CD4-positive, alpha-beta T cell treated with Interleukin-17A for 4 hours (primary cell): Measurements from ENCODE around the gene RBP4.

Experiments used
- DNase-seq: peaks from one replicate; pipeline ENCODE4 v3.0.0-alpha.2; 2020; ENCODE audit warnings: mixed read lengths

Gene RBP4

GRCh38 chr10:93595378-93596161 is 5.5 kb downstream of the RBP4 start:
- DNase-seq = no peak

DNA sequence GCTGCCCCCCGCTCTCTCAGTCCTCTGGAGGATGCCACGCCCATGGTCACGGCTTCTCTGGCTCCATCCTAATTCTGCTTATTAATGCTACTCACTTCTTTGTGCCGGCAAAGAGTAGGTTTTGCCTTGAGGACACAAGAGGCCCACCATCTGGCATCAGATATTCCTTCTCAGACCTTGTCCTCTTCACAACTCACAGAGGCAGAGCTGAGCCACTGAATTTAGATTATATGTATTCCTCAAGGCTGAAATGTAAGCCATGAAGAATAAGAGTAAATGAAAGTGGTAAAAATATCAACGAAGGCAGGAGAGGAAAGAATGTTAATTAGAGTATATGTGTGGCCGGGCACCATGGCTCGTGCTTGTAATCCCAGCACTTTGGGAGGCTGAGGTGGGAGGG is 6.5 kb downstream of the RBP4 start:
- no peak for DNase-seq

DNA sequence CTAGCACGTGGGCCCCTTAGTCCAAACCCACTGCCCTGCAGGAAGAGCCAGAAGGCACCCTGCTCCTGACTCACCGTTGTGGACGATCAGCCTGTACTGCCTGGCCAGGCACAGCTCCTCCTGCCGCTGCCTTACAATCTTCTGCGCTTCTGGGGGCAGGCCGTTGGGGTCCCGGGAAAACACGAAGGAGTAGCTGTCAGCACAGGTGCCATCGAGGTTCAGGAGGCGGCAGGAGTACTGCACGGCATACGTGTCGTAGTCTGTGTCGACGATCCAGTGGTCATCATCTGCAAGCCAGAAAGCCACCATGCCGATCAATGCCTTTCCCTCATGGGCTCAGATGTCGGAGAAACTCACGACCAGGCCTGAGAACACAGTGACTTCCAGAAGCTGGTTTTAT is 7.3 kb downstream of the RBP4 start:
- no peak for DNase-seq

- DNase-seq = no peak
Observed at GRCh38 chr10:93593254-93593653, 7.8 kb downstream of the RBP4 start.

GRCh38 chr10:93591065-93591808 is 9.8 kb downstream of the RBP4 start:
- DNase-seq = no peak

- DNase-seq = no peak
Observed at GRCh38 chr10:93590638-93591037, 10.4 kb downstream of the RBP4 start.

GRCh38 chr10:93589648-93590562 is 11.1 kb downstream of the RBP4 start:
- no peak for DNase-seq

DNA sequence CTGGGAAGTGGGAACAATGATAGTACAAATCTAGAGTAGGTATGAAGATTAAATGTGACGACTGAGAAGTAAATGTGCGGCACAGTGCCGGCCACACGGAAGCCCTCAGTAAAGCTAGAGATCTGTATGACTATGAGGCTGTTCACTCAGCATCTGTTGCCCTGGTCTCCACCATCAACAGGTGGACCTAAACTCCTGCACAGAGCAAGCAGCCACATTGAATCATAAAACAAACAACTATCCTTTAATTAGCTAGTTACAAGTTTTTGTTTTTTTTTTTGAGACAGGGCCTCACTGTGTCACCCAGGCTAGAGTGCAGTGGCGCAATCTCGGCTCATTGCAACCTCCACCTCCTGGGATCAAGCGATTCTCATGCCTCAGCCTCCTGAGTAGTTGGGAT is 16.6 kb downstream of the RBP4 start:
- no peak for DNase-seq

DNA sequence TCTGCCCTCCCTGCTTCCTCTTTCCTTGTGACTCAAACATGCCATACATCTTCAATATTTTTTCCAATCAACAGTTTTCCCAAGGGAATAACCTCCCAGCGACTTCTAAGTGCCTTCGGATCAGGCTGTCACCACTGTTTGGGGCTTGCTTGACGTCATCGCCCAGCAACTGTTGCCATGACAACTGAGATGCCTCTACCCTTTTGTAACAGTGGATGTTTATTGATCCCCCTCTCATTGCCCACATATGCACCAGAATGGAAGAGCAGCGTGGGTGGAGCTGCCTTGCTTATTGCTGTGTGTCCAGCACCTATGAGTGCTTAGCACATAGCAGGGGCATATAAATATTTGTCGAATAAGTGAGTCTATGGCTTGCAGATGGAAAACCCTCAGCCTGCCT is 20.2 kb downstream of the RBP4 start:
- DNase-seq = no peak

DNA sequence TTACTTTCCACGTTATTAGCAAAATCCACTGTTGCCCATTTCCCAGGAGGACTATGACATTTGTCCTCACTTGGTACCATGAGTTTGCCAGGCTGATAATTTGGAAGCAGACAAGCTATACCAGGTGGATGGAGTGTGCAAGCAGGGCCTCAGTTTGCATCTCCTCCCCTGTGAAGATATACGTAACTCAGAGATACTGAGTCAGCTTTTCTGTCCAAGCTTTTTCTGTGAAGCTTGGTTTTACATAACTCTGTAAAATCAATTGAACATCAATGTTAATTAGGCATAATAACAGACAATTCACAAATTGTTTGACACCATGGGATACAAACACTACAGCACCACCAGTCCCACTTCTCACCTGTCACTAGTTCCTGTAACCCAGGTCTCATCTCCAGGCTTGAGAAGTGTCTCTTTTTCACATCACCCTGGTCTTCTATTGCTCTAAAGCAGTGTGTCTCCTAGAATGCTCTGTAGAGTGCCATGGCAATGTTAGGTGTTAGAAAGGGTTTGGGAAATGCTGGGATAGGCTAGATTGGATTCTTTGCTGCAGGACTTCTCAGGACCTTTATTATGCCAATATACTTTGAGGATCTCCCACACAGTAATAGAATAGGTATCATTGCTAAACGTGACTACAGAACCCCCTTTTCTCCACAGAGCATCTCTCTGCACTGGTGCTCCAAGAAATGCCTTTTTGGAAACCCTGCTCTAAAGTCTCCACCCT is 20.9 kb downstream of the RBP4 start:
- no peak for DNase-seq

- no peak for DNase-seq
Observed at GRCh38 chr10:93579089-93579488, 21.9 kb downstream of the RBP4 start.

DNA sequence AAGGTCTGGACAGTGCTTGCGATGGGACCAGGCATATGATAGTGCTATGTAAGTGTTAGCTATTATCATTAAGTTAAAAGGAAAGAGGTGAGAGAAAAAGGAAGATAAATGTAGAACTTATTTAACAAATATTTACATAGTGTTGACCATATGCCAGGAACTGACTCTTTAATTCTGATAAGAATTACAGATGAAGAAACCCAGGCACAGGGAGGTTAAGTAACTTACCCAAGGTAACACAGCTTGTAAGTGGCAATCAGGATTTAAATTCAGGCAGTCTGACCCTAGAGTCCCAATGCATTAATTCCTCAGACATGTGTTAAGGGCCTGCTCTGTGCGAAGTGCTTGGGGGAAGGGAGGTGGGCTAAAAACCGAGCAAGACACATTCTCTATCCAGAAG is 23.5 kb downstream of the RBP4 start:
- DNase-seq = no peak

DNA sequence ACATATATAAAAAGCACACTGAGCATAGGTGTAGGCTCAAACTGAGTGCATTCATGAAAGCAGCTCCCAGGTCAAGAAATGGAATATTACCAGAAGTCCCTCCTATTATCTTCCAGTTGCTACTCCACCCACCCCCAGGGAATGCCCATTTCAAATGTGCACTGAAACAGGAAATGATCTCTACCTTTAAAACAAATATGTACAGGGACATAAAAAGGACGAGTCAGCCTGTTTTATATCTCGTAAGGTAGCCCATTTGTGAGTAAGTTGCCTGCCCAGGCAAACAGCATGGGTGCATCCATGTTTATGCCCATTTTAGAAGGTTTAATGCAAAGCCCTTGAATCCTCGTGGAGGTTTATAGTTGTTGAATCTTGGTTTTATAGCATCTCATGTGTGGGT is 24.1 kb downstream of the RBP4 start:
- no peak for DNase-seq

- no peak for DNase-seq
Observed at GRCh38 chr10:93573924-93574323, 27.1 kb downstream of the RBP4 start.

DNA sequence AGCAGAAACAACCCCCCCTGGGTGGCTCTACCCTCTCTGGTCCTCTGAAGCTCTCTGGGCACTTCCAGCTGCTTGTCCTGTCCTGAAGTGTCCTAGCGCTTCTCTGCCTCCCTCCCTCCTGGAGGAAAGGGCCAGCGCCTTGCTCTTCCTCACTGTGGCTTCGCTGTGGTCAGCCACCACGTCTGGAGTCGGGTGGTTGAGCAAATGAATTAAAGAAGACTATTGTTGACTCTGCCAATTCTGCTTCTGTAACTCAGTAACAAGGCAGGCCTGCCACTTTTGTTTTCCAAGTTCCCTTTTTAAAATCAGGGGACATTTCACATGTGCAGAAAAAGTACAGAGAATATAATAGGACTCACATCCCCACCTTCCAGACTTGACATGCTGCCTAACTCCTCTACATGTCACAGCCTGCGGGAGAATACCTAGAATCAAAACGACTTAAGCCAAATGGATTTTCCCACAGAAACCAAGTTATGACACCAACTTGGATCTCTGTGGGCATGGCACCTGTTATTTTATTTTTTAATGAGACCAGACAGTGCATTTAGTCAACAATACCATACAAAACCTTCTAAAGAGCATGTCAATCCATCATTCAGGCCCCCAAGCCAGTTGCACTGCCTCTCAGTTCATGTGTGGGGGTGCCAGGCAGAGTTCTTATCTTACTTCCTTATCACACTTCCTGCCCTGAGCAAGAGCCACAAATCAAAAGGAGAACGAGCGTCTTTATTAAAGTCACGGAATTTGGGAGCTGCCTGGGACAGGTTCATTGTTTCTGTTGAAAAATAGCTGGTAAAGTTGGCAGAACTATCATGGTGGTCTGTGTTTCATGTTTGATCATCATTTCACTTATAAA is 27.8 kb downstream of the RBP4 start:
- DNase-seq = no peak

GRCh38 chr10:93572606-93573005 is 28.4 kb downstream of the RBP4 start:
- no peak for DNase-seq

GRCh38 chr10:93570383-93570782 is 30.7 kb downstream of the RBP4 start:
- no peak for DNase-seq

- DNase-seq = no peak
Observed at GRCh38 chr10:93568105-93568390, 33.0 kb downstream of the RBP4 start.

- DNase-seq = no peak
Observed at GRCh38 chr10:93567277-93568104, 33.5 kb downstream of the RBP4 start.

DNA sequence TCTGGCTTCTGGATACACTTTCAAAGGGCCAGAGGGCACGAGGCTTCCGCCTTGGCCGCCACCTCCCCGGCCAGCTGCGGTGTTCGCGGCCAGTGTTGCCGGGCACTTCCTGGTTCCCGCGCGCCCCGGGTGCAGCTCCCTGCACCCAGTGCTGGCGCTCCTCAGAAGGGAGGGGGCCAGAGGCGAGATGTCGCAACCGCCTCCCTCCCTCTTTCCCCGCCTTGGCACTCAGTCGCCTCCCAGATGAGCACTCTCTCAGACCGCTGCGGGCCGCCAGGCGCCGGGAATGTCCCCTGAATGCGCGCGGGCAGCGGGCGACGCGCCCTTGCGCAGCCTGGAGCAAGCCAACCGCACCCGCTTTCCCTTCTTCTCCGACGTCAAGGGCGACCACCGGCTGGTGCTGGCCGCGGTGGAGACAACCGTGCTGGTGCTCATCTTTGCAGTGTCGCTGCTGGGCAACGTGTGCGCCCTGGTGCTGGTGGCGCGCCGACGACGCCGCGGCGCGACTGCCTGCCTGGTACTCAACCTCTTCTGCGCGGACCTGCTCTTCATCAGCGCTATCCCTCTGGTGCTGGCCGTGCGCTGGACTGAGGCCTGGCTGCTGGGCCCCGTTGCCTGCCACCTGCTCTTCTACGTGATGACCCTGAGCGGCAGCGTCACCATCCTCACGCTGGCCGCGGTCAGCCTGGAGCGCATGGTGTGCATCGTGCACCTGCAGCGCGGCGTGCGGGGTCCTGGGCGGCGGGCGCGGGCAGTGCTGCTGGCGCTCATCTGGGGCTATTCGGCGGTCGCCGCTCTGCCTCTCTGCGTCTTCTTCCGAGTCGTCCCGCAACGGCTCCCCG is 34.4 kb downstream of the RBP4 start, which contains the start of gene FFAR4:
Gene FFAR4, plus strand, starts transcription at position 231 of the 842 bp plus-strand sequence. Its CDS starts 56 bp downstream, at position 287.
- no peak for DNase-seq
